Smooth muscle cell (in vitro differentiated cells): ENCODE data around the gene PC. TPM values are rescaled to one million over a fixed set of nuclear protein-coding genes. Genes with fewer than 3 reads are reported as not detected.

Source experiments
- DNase-seq: peaks from one replicate; lab custom pipeline; 2025; ENCODE audit not compliant: unreplicated experiment; lab: John Stamatoyannopoulos, UW
- H2AFZ ChIP-seq: fragments of 200-600 bp; sonication (generic); 2 replicates; pipeline ENCODE4 v1.6.0; 2016; ENCODE audit warnings: antibody characterized with exemption, low read depth, mild to moderate bottlenecking
- H3F3A ChIP-seq: fragments of 200-600 bp; sonication (generic); 2 replicates; pipeline ENCODE4 v1.6.0; 2017; ENCODE audit warnings: antibody characterized with exemption, low read depth
- H3K27ac ChIP-seq: fragments of 200-600 bp; sonication (generic); 2 replicates; pipeline ENCODE4 v1.5.1; 2016; ENCODE audit warnings: low read depth, mild to moderate bottlenecking
- H3K27me3 ChIP-seq: fragments of 200-600 bp; sonication (generic); 2 replicates; pipeline ENCODE4 v1.6.1; 2016; ENCODE audit warnings: low read depth, mild to moderate bottlenecking
- H3K36me3 ChIP-seq: fragments of 200-600 bp; sonication (generic); 2 replicates; pipeline ENCODE4 v1.5.1; 2016; ENCODE audit warnings: low read depth
- H3K4me1 ChIP-seq: fragments of 200-600 bp; sonication (generic); 2 replicates; pipeline ENCODE4 v1.5.1; 2016; ENCODE audit warnings: low read depth
- H3K4me2 ChIP-seq: fragments of 200-600 bp; sonication (generic); 2 replicates; pipeline ENCODE4 v1.6.0; 2016; ENCODE audit warnings: mild to moderate bottlenecking
- H3K4me3 ChIP-seq: fragments of 200-600 bp; sonication (generic); 2 replicates; pipeline ENCODE4 v1.5.1; 2016; ENCODE audit warnings: mild to moderate bottlenecking
- H3K79me2 ChIP-seq: fragments of 200-600 bp; sonication (generic); 2 replicates; pipeline ENCODE4 v1.6.0; 2016; ENCODE audit warnings: low read depth, mild to moderate bottlenecking
- H3K9ac ChIP-seq: fragments of 200-600 bp; sonication (generic); 2 replicates; pipeline ENCODE4 v1.6.0; 2016; ENCODE audit warnings: low read depth
- H3K9me3 ChIP-seq: fragments of 200-600 bp; sonication (generic); replicated peaks from 2 replicates; pipeline ENCODE4 v1.5.1; 2016; ENCODE audit warnings: low read depth
- H4K20me1 ChIP-seq: fragments of 200-600 bp; sonication (generic); 2 replicates; pipeline ENCODE4 v1.6.0; 2016; ENCODE audit warnings: low read depth
- WGBS: methylation state at CpG from one replicate; pipeline ENCODE4 v1.1.7; 2016; ENCODE audit warnings: low lambda C conversion rate; 5-methylcytosine and 5-hydroxymethylcytosine counted together
- polyA plus RNA-seq: library from polyadenylated mRNA; unstranded; fragments of >200 nt; fragmentation: Nextera tagmentation; extraction: Ambion mirVana; gene quantifications from 2 replicates; pipeline ENCODE4 v1.2.1, GENCODE V29; 2016
- total RNA-seq: library from RNA; depleted of rRNA; stranded (reverse); fragments of >200 nt; gene quantifications from 2 replicates; pipeline ENCODE4 v1.2.3, GENCODE V29; 2014
- TF ChIP-seq, protein P1 (sequence below): fragments of 200-600 bp; sonication (generic); IDR thresholded peaks from 2 replicates; pipeline ENCODE4 v1.5.1; 2017; ENCODE audit warnings: borderline replicate concordance, mild to moderate bottlenecking, antibody characterized with exemption; ENCODE audit not compliant: insufficient read depth, poor library complexity, severe bottlenecking

The PC gene
- total and polyA plus RNA-seq, 2 experiments from 2014 or later, result 11.8 to 36.1 TPM

DNA sequence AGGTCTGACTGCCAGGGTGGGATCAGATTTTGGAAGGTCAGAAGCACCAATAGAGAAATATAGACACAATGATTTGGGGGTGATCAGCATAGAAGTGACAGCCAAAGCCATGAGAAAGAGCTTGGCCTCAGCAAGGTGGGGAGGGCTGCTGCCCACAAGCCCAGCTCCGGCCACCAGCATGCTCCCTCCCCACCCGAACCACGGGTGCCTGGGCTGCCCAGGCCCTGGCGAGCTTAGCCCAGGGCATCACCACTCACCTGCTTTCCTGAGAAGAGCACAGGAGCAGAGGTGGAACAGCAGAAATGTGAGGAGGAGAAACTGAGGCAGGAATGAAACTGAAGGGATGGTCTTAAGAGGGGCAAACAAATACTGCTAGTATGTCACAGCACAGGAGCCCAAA lies 52.6 kb downstream of the PC start:
- Histone ChIP-seq H3K4me3 (no peak overlapping the region), H3K79me2 (no peaks in the 10 kb centered on the region), H2AFZ (no peak overlapping the region), H3F3A (no peaks in the 10 kb centered on the region), H3K27ac (no peak overlapping the region), H3K9ac (no peak overlapping the region), H3K27me3 (no peaks in the 10 kb centered on the region), H3K4me1 (peaks cover 5% of the 10 kb centered on the region), H3K9me3 (no peaks in the 10 kb centered on the region), H3K36me3 (no peaks in the 10 kb centered on the region), H4K20me1 (no peaks in the 10 kb centered on the region), H3K4me2 (no peak overlapping the region)
- no peak for DNase-seq
- TF ChIP-seq, protein P1, sequence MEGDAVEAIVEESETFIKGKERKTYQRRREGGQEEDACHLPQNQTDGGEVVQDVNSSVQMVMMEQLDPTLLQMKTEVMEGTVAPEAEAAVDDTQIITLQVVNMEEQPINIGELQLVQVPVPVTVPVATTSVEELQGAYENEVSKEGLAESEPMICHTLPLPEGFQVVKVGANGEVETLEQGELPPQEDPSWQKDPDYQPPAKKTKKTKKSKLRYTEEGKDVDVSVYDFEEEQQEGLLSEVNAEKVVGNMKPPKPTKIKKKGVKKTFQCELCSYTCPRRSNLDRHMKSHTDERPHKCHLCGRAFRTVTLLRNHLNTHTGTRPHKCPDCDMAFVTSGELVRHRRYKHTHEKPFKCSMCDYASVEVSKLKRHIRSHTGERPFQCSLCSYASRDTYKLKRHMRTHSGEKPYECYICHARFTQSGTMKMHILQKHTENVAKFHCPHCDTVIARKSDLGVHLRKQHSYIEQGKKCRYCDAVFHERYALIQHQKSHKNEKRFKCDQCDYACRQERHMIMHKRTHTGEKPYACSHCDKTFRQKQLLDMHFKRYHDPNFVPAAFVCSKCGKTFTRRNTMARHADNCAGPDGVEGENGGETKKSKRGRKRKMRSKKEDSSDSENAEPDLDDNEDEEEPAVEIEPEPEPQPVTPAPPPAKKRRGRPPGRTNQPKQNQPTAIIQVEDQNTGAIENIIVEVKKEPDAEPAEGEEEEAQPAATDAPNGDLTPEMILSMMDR, result no peak
- 98% methylated on average over 4 of the region's 4 CpGs for WGBS

DNA sequence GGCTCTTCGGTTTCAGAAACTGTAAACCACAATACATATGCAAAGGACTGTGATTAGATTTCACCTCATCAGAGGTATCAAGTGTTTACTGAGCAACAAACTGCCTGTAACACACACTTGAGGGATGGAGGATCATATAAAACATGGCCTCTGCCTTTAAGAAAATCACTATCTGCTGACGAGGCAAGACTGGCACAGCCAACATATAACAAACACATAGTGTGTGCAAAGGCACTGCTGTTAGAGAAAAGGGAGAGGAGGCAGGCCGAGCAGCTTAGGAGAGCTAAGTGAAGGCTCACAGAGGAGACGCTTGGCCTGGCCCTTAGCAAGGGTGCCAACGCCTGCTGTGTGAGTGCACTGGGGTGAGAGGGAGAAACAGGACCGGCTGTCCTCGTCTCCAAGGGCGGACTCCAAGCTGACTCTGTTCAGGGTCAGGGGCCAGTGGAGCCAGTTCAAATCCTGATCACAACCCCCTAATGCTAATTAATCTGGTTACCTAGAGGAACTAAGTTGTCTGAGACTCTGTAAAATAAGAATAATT lies 53.1 kb downstream of the PC start:
- no peak for DNase-seq
- Histone ChIP-seq H3K4me1 (peaks cover 5% of the 10 kb centered on the region), H3K9ac (no peak overlapping the region), H2AFZ (no peak overlapping the region), H3K36me3 (no peaks in the 10 kb centered on the region), H4K20me1 (no peaks in the 10 kb centered on the region), H3F3A (no peaks in the 10 kb centered on the region), H3K27ac (no peak overlapping the region), H3K4me3 (no peak overlapping the region), H3K4me2 (no peak overlapping the region), H3K79me2 (no peaks in the 10 kb centered on the region), H3K27me3 (no peaks in the 10 kb centered on the region), H3K9me3 (no peaks in the 10 kb centered on the region)
- TF ChIP-seq, protein P1, result no peak
- WGBS, result 82% methylated on average over 8 of the region's 8 CpGs

DNA sequence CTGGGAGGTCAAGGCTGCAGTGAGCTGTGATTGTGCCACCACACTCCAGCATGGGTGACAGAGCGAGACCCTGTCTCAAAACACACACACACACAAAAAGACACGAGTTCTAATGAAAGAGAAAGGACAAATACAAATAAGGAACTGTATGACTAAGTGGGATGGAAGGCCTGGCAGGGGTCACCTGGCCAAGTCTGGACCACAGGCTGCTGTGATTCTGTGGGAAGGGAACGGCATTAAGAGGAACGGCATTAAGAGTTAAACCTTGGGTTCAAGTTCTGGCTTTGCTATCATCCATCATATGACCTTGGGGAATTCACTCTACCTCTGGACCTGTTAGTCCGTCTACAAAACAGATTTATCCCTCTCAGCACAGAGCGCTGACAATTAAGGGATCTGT lies 53.6 kb downstream of the PC start:
- no peak overlapping the region for H3K9ac ChIP-seq
- WGBS, result 77% methylated on average over 6 of the region's 6 CpGs
- H3K27ac ChIP-seq, result no peak overlapping the region
- H3K4me2 ChIP-seq, result no peak overlapping the region
- no peak overlapping the region for H3K4me3 ChIP-seq
- H3F3A ChIP-seq, result no peaks in the 10 kb centered on the region
- peaks cover 5% of the 10 kb centered on the region for H3K4me1 ChIP-seq
- no peaks in the 10 kb centered on the region for H3K79me2 ChIP-seq
- no peaks in the 10 kb centered on the region for H3K36me3 ChIP-seq
- H3K9me3 ChIP-seq, result no peaks in the 10 kb centered on the region
- TF ChIP-seq, protein P1, result no peak
- DNase-seq, result no peak
- H2AFZ ChIP-seq, result no peak overlapping the region
- H3K27me3 ChIP-seq, result no peaks in the 10 kb centered on the region
- H4K20me1 ChIP-seq, result no peaks in the 10 kb centered on the region

DNA sequence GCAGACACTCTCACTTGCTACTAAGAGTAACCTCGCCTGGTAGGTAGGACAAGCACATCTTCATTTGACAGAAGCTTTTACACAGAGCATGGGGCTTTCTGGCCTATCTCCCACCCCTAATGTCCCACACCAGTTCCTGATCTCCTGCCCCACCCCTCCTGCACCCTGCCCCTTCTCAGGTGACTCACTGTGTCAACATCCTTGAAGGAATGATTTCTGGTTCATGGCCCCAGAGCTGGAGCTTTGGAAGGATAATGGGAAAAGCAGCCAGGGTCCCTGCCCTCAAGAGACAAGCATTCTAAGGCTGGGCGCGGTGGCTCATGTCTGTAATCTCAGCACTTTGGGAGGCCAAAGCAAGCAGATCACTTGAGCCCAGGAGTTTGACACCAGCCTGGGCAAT lies 54.1 kb downstream of the PC start:
- Histone ChIP-seq H2AFZ (no peak overlapping the region), H3K4me1 (peaks cover 5% of the 10 kb centered on the region), H3K4me3 (no peak overlapping the region), H3K27ac (no peak overlapping the region), H3K4me2 (no peak overlapping the region), H3K9me3 (no peaks in the 10 kb centered on the region), H3K36me3 (no peaks in the 10 kb centered on the region), H3K9ac (no peak overlapping the region), H3K27me3 (no peaks in the 10 kb centered on the region), H4K20me1 (no peaks in the 10 kb centered on the region), H3F3A (no peaks in the 10 kb centered on the region), H3K79me2 (no peaks in the 10 kb centered on the region)
- no peak for DNase-seq
- TF ChIP-seq, protein P1, result no peak
- WGBS, result 94% methylated on average over 3 of the region's 3 CpGs
